Natural killer cell (primary cell): Measurements from ENCODE around the gene FBN3. TPM values are rescaled to one million over a fixed set of nuclear protein-coding genes. Genes with fewer than 3 reads are reported as not detected.
A peak's percentile ranks its signal among the peaks of the same experiment; 100 is the strongest.

Experiments used
- ATAC-seq, 3 donors: fragments of 150-1000 bp in 2 of 3; fragments of 200-7000 bp in 1 of 3; cut with Tn5 transposase; 1 replicate in 1 of 3; 2 replicates in 2 of 3; pipeline ENCODE4 v1.10.0; 2021; ENCODE audit warnings: mild to moderate bottlenecking in 2 of 3, moderate library complexity in 2 of 3
- DNase-seq, 2 donors: peaks; one replicate each; pipeline versions ENCODE4 v3.0.0 to v3.0.0-alpha.2; 2013 to 2021; ENCODE audit warnings: mixed read lengths in 1 of 2
- H3K27ac ChIP-seq: one replicate; pipeline ENCODE4 v1.5.1; 2013; ENCODE audit warnings: mild to moderate bottlenecking, low read length
- H3K27me3 ChIP-seq: one replicate; pipeline ENCODE4 v1.6.1; 2013; ENCODE audit warnings: low read length; ENCODE audit not compliant: control insufficient read depth, insufficient read depth
- H3K36me3 ChIP-seq: one replicate; pipeline ENCODE4 v1.6.1; 2013; ENCODE audit warnings: low read length; ENCODE audit not compliant: control insufficient read depth, insufficient read depth
- H3K4me1 ChIP-seq: one replicate; pipeline ENCODE4 v1.6.1; 2013; ENCODE audit warnings: low read length; ENCODE audit not compliant: control insufficient read depth, insufficient read depth
- H3K4me3 ChIP-seq: one replicate; pipeline ENCODE4 v1.5.1; 2013; ENCODE audit warnings: low read length
- H3K9me3 ChIP-seq: one replicate; pipeline ENCODE4 v1.6.1; 2013; ENCODE audit warnings: low read length; ENCODE audit not compliant: control insufficient read depth, insufficient read depth
- H3K27ac Mint-ChIP-seq, 2 donors: one replicate each; pipeline ENCODE4 v1.8.0; 2022; ENCODE audit warnings: mild to moderate bottlenecking in 2 of 2, mixed read lengths in 2 of 2, moderate library complexity in 1 of 2
- H3K27me3 Mint-ChIP-seq, 2 donors: one replicate each; pipeline ENCODE4 v1.8.0; 2022; ENCODE audit warnings: low read depth in 2 of 2, mixed read lengths in 2 of 2
- H3K36me3 Mint-ChIP-seq: one replicate; pipeline ENCODE4 v1.8.0; 2022; ENCODE audit warnings: mixed read lengths
- H3K4me1 Mint-ChIP-seq, 2 donors: one replicate each; pipeline ENCODE4 v1.8.0; 2022; ENCODE audit warnings: mixed read lengths in 2 of 2
- H3K4me3 Mint-ChIP-seq: one replicate; pipeline ENCODE4 v1.8.0; 2022; ENCODE audit warnings: mild to moderate bottlenecking, moderate library complexity, mixed read lengths
- H3K9me3 Mint-ChIP-seq, 2 donors: one replicate each; pipeline ENCODE4 v1.8.0; 2022; ENCODE audit warnings: mixed read lengths in 2 of 2
- CTCF ChIP-seq: fragments of 200-600 bp; IDR thresholded peaks from one replicate; pipeline ENCODE4 v1.8.0; 2022; ENCODE audit warnings: antibody characterized with exemption
- WGBS: methylation state at CpG from one replicate; pipeline ENCODE4 v1.1.7; 2013; ENCODE audit warnings: missing lambda C conversion rate; ENCODE audit not compliant: insufficient coverage; 5-methylcytosine and 5-hydroxymethylcytosine counted together
- intact Hi-C: fragments of 100-400 bp; cut with micrococcal nuclease; formaldehyde crosslinking; loops from one replicate; pipeline ENCODE4 v1.14.2; 2022
- total RNA-seq, 4 donors: library from RNA; stranded (reverse); fragments of 120-200 nt in 1 of 4; gene quantifications; one replicate each; pipeline versions ENCODE4 v1.2.3 to v1.2.4, GENCODE V29; 2013 to 2022

Gene FBN3
- total RNA-seq, 3 donors from 2014 or later (not counting 1 experiment from before 2014, with no cell fraction given), result 0.25 TPM; not detected in 2

DNA sequence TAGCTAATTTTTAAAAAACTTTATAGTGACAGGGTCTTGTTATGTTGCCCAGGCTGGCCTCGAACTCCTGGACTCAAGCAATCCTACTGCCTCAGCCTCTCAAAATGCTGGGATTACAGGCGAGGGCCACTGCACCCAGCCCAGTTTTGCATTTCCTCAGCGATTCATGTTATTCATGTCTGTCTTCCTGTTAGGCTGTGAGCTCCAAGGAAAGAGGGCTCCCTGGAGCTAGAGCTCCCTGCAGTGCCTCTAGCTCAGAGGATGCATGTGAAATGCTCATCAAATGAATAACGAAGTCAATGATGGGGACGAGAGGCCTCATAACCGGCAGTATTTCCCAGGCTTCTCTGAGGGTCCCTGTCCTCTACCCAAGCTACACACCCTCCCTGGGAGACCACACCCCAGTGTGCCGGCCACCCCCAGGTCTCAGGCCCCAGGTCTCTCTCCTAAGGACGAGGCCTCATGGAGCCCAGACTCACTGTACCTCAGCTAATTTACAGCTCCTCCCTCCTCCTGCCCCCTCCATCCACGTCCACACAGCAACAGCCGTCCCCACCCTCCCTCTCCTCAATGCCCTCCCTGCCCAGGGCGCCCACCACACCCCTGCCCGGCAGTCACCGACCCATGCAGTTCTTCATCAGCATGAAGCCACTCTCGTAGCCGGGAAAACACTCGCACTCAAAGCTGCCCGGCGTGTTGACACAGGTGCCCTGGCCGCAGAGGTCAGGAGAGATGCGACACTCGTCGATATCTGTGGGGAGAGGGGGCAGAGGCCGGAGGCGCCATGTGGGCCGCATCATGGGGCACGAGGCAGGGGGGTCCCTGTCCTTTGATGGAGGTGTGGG lies 28.5 kb downstream of the FBN3 start:
- WGBS, result 88% methylated on average over 26 of the region's 26 CpGs
- Mint-ChIP-seq H3K4me1 (no peaks in the 10 kb centered on the region), H3K27me3 (no peaks in the 10 kb centered on the region), H3K4me3 (no peak overlapping the region), H3K27ac (no peak overlapping the region), H3K36me3 (no peaks in the 10 kb centered on the region), H3K9me3 (no peaks in the 10 kb centered on the region)
- Histone ChIP-seq H3K9me3 (no peaks in the 10 kb centered on the region), H3K4me1 (no peaks in the 10 kb centered on the region), H3K27me3 (no peaks in the 10 kb centered on the region), H3K27ac (no peak overlapping the region), H3K4me3 (no peak overlapping the region), H3K36me3 (no peaks in the 10 kb centered on the region)
- intact Hi-C loops, result no loop called here
- TF ChIP-seq CTCF, result no peak
- DNase-seq (no peak), ATAC-seq (no peak)

- Histone ChIP-seq H3K9me3 (no peaks in the 10 kb centered on the region), H3K36me3 (no peaks in the 10 kb centered on the region), H3K27ac (no peak overlapping the region), H3K4me1 (no peaks in the 10 kb centered on the region), H3K27me3 (no peaks in the 10 kb centered on the region), H3K4me3 (no peak overlapping the region)
- no peak for DNase-seq
- Mint-ChIP-seq H3K9me3 (no peaks in the 10 kb centered on the region), H3K27me3 (no peaks in the 10 kb centered on the region), H3K36me3 (no peaks in the 10 kb centered on the region), H3K4me3 (no peak overlapping the region), H3K4me1 (no peaks in the 10 kb centered on the region), H3K27ac (no peak overlapping the region)
- peak in 1 of 3 donors; percentile 33 for ATAC-seq
- no peak for TF ChIP-seq CTCF
- intact Hi-C loops, result no loop called here
- WGBS, result 96% methylated on average over 2 of the region's 2 CpGs
Measured at GRCh38 chr19:8117991-8118390, 31.4 kb downstream of the FBN3 start.

- Mint-ChIP-seq H3K36me3 (no peaks in the 10 kb centered on the region), H3K27ac (no peak overlapping the region), H3K4me1 (no peaks in the 10 kb centered on the region), H3K4me3 (no peak overlapping the region), H3K27me3 (no peaks in the 10 kb centered on the region), H3K9me3 (no peaks in the 10 kb centered on the region)
- no peaks in the 10 kb centered on the region for H3K4me1 ChIP-seq
- no peak overlapping the region for H3K4me3 ChIP-seq
- no peak overlapping the region for H3K27ac ChIP-seq
- no peaks in the 10 kb centered on the region for H3K36me3 ChIP-seq
- no peaks in the 10 kb centered on the region for H3K27me3 ChIP-seq
- intact Hi-C loops, result no loop called here
- no peak for TF ChIP-seq CTCF
- no peaks in the 10 kb centered on the region for H3K9me3 ChIP-seq
- no peak for DNase-seq
- 89% methylated on average over 23 of the region's 23 CpGs for WGBS
- no peak for ATAC-seq
Measured at GRCh38 chr19:8116437-8117293, 32.7 kb downstream of the FBN3 start.
